Right atrium auricular region (tissue), 2 donors: Measurements from ENCODE around the gene CD6. TPM values are rescaled to one million over a fixed set of nuclear protein-coding genes. Genes with fewer than 3 reads are reported as not detected.

Experiments used
- DNase-seq: peaks from one replicate; pipeline ENCODE4 v3.0.0-alpha.2; 2019; ENCODE audit warnings: low spot score
- H3K27ac ChIP-seq, 2 donors: fragments of 200-600 bp; sonication (generic); 1 replicate in 1 of 2; 2 replicates in 1 of 2; pipeline ENCODE4 v1.5.1; 2016 to 2019
- H3K27me3 ChIP-seq, 2 donors: fragments of 200-600 bp; sonication (generic); one replicate each; pipeline versions ENCODE4 v1.5.1 to v1.6.0; 2017 to 2019
- H3K36me3 ChIP-seq: fragments of 200-600 bp; sonication (generic); one replicate; pipeline ENCODE4 v1.5.1; 2016
- H3K4me1 ChIP-seq, 2 donors: fragments of 200-600 bp; sonication (generic); one replicate each; pipeline versions ENCODE4 v1.5.1 to v1.6.0; 2017 to 2019
- H3K4me3 ChIP-seq, 2 donors: fragments of 200-600 bp; sonication (generic); 1 replicate in 1 of 2; 2 replicates in 1 of 2; pipeline ENCODE4 v1.5.1; 2017 to 2019; ENCODE audit warnings: mild to moderate bottlenecking in 1 of 2, moderate library complexity in 1 of 2
- H3K9me3 ChIP-seq, 2 donors: fragments of 200-600 bp; sonication (generic); one replicate each; pipeline ENCODE4 v1.5.1; 2019
- total RNA-seq, 2 donors: library from RNA; depleted of rRNA; stranded (reverse); fragments of >200 nt; gene quantifications; one replicate each; pipeline ENCODE4 v1.1.0, GENCODE V29; 2016
- TF ChIP-seq, protein P1 (sequence below), 2 donors: fragments of 200-600 bp; sonication (generic); IDR thresholded peaks; one replicate each; pipeline ENCODE4 v1.5.1; 2019; ENCODE audit warnings: antibody characterized with exemption in 2 of 2

Gene CD6
- total RNA-seq, 2 donors from 2014 or later = 0.48 to 0.79 TPM

DNA sequence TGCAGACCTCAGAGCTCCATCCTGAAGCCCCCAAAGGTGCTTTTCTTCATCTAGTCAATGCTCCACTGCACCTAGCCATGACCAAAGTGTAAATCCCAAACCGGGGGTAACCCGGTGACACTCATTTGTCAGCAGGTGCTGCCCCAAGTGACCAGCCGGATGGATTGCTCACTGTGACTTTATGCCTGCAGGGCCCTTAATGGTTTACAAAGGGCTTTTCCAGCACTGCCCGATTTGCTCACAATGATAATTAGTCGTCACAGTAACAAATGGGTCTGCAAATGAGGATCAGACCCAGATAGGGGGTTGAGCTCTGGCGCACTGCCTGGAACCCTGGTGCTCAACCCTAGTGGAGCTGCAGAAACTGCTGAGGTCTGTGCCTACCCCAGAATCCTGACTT, 85.1 kb downstream of the CD6 start:
- TF ChIP-seq, protein P1, sequence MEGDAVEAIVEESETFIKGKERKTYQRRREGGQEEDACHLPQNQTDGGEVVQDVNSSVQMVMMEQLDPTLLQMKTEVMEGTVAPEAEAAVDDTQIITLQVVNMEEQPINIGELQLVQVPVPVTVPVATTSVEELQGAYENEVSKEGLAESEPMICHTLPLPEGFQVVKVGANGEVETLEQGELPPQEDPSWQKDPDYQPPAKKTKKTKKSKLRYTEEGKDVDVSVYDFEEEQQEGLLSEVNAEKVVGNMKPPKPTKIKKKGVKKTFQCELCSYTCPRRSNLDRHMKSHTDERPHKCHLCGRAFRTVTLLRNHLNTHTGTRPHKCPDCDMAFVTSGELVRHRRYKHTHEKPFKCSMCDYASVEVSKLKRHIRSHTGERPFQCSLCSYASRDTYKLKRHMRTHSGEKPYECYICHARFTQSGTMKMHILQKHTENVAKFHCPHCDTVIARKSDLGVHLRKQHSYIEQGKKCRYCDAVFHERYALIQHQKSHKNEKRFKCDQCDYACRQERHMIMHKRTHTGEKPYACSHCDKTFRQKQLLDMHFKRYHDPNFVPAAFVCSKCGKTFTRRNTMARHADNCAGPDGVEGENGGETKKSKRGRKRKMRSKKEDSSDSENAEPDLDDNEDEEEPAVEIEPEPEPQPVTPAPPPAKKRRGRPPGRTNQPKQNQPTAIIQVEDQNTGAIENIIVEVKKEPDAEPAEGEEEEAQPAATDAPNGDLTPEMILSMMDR (IDR thresholded peaks at IDR 0.05) = no peak
- Histone ChIP-seq H3K27me3 (no peaks in the 10 kb centered on the region), H3K4me3 (no peak overlapping the region), H3K9me3 (no peaks in the 10 kb centered on the region), H3K36me3 (no peaks in the 10 kb centered on the region), H3K4me1 (no peaks in the 10 kb centered on the region), H3K27ac (no peak overlapping the region)
- no peak for DNase-seq

- Histone ChIP-seq H3K4me1 (no peaks in the 10 kb centered on the region), H3K4me3 (no peak overlapping the region), H3K27me3 (no peaks in the 10 kb centered on the region), H3K9me3 (no peaks in the 10 kb centered on the region), H3K27ac (no peak overlapping the region), H3K36me3 (no peaks in the 10 kb centered on the region)
- DNase-seq = no peak
- TF ChIP-seq, protein P1 (IDR thresholded peaks at IDR 0.05) = no peak
These were observed 85.5 kb downstream of the CD6 start for GRCh38 chr11:61056981-61057380.

- TF ChIP-seq, protein P1 (IDR thresholded peaks at IDR 0.05) = no peak
- DNase-seq = no peak
- Histone ChIP-seq H3K27me3 (no peaks in the 10 kb centered on the region), H3K9me3 (no peaks in the 10 kb centered on the region), H3K4me1 (no peaks in the 10 kb centered on the region), H3K4me3 (no peak overlapping the region), H3K27ac (no peak overlapping the region), H3K36me3 (no peaks in the 10 kb centered on the region)
These were observed 86.1 kb downstream of the CD6 start for GRCh38 chr11:61057615-61058014.

DNA sequence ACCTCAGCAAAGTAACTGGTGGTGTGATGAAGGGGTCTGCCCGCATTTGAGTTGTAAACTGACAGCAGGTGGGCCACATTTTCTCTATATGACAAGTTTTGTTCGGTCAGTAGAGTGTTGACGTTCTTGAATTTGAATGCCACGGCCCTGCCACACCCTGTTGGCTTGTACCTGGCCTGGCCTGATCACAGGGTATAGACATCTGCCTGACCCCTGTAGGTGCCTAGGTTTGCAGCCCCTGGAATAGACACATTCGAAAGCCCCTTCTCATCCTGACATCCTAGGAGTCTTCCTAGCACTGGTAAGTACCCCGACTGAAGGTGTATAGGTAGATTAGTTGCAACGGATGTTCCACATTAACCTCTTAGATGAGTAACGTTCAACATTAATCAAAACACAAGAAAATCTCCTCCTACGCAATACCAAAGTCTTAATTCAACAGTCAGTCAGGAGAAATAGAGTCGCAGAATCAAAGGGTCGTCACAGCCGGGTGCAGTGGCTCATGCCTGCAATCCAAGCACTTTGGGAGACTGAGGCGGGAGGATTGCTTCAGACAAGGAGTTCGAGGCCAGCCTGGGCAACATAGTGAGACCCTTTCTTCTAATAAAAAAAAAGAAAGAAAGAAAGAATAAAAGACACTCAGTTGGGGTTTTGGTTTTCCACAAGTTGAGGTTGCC, 87.2 kb downstream of the CD6 start:
- H3K27me3 ChIP-seq = no peaks in the 10 kb centered on the region
- H3K4me1 ChIP-seq = no peaks in the 10 kb centered on the region
- H3K36me3 ChIP-seq = no peaks in the 10 kb centered on the region
- H3K4me3 ChIP-seq = no peak overlapping the region
- H3K9me3 ChIP-seq = no peaks in the 10 kb centered on the region
- H3K27ac ChIP-seq = no peak overlapping the region
- DNase-seq = no peak
- TF ChIP-seq, protein P1 (IDR thresholded peaks at IDR 0.05) = no peak

- Histone ChIP-seq H3K9me3 (no peaks in the 10 kb centered on the region), H3K27me3 (no peaks in the 10 kb centered on the region), H3K4me3 (no peak overlapping the region), H3K36me3 (no peaks in the 10 kb centered on the region), H3K27ac (no peak overlapping the region), H3K4me1 (no peaks in the 10 kb centered on the region)
- TF ChIP-seq, protein P1 (IDR thresholded peaks at IDR 0.05) = no peak
- no peak for DNase-seq
These were observed 87.8 kb downstream of the CD6 start for GRCh38 chr11:61059260-61059752.
